Skeletal muscle satellite cell (primary cell): ENCODE data around the gene ME1.

Source experiments
- H3K27me3 ChIP-seq: 2 replicates; pipeline ENCODE4 v1.7.0; 2013; ENCODE audit warnings: low read length; ENCODE audit not compliant: control insufficient read depth, insufficient read depth
- H3K36me3 ChIP-seq: 2 replicates; pipeline ENCODE4 v1.7.0; 2013; ENCODE audit warnings: mild to moderate bottlenecking, control low read depth, low read length; ENCODE audit not compliant: insufficient read depth
- H3K4me1 ChIP-seq: 2 replicates; pipeline ENCODE4 v1.7.0; 2013; ENCODE audit warnings: low read length; ENCODE audit not compliant: control insufficient read depth, insufficient read depth
- H3K4me2 ChIP-seq: 2 replicates; pipeline ENCODE4 v1.7.0; 2013; ENCODE audit warnings: mild to moderate bottlenecking, low read length
- H3K4me3 ChIP-seq: 2 replicates; pipeline ENCODE4 v1.7.0; 2013; ENCODE audit warnings: low read length
- H3K9ac ChIP-seq: 2 replicates; pipeline ENCODE4 v1.7.0; 2013; ENCODE audit warnings: mild to moderate bottlenecking, low read depth, low read length, moderate library complexity
- H3K9me3 ChIP-seq: replicated peaks from 2 replicates; pipeline ENCODE4 v1.7.0; 2013; ENCODE audit warnings: mild to moderate bottlenecking, control low read depth, low read length

Gene ME1

GRCh38 chr6:83431545-83432155 is 799 bp upstream of the ME1 start:
- peaks cover 12% of the 10 kb centered on the region for H3K4me1 ChIP-seq
- H3K4me2 ChIP-seq, result peak overlapping the region; percentile 83
- no peaks in the 10 kb centered on the region for H3K36me3 ChIP-seq
- H3K27me3 ChIP-seq, result no peaks in the 10 kb centered on the region
- H3K4me3 ChIP-seq, result peak overlapping the region; percentile 80
- no peaks in the 10 kb centered on the region for H3K9me3 ChIP-seq
- H3K9ac ChIP-seq, result peak overlapping the region; percentile 84

- H3K36me3 ChIP-seq, result peaks cover 5% of the 10 kb centered on the region
- peak overlapping the region; percentile 83 for H3K4me2 ChIP-seq
- H3K9me3 ChIP-seq, result no peaks in the 10 kb centered on the region
- H3K27me3 ChIP-seq, result no peaks in the 10 kb centered on the region
- H3K4me1 ChIP-seq, result peaks cover 12% of the 10 kb centered on the region
- H3K4me3 ChIP-seq, result peak overlapping the region; percentile 80
- peak overlapping the region; percentile 84 for H3K9ac ChIP-seq
These were observed 817 bp downstream of the ME1 start for GRCh38 chr6:83429857-83430610.

GRCh38 chr6:83429269-83429668 is 1.6 kb downstream of the ME1 start:
- peak overlapping the region; percentile 84 for H3K9ac ChIP-seq
- no peaks in the 10 kb centered on the region for H3K27me3 ChIP-seq
- H3K36me3 ChIP-seq, result peaks cover 5% of the 10 kb centered on the region
- peaks cover 12% of the 10 kb centered on the region for H3K4me1 ChIP-seq
- peak overlapping the region; percentile 83 for H3K4me2 ChIP-seq
- no peaks in the 10 kb centered on the region for H3K9me3 ChIP-seq
- H3K4me3 ChIP-seq, result peak overlapping the region; percentile 80

GRCh38 chr6:83424392-83425018 is 6.3 kb downstream of the ME1 start:
- Histone ChIP-seq H3K9ac (no peak overlapping the region), H3K9me3 (no peaks in the 10 kb centered on the region), H3K36me3 (peaks cover 5% of the 10 kb centered on the region), H3K4me3 (no peak overlapping the region), H3K4me1 (peaks cover 2% of the 10 kb centered on the region), H3K4me2 (no peak overlapping the region), H3K27me3 (no peaks in the 10 kb centered on the region)

GRCh38 chr6:83417880-83418663 is 12.8 kb downstream of the ME1 start:
- Histone ChIP-seq H3K36me3 (no peaks in the 10 kb centered on the region), H3K4me3 (no peak overlapping the region), H3K4me2 (no peak overlapping the region), H3K9me3 (no peaks in the 10 kb centered on the region), H3K4me1 (no peaks in the 10 kb centered on the region), H3K9ac (no peak overlapping the region), H3K27me3 (no peaks in the 10 kb centered on the region)

- H3K4me3 ChIP-seq, result no peak overlapping the region
- H3K27me3 ChIP-seq, result no peaks in the 10 kb centered on the region
- H3K4me2 ChIP-seq, result no peak overlapping the region
- H3K9me3 ChIP-seq, result no peaks in the 10 kb centered on the region
- H3K4me1 ChIP-seq, result no peaks in the 10 kb centered on the region
- H3K36me3 ChIP-seq, result no peaks in the 10 kb centered on the region
- no peak overlapping the region for H3K9ac ChIP-seq
These were observed 17.8 kb downstream of the ME1 start for GRCh38 chr6:83413068-83413467.

- Histone ChIP-seq H3K4me1 (no peaks in the 10 kb centered on the region), H3K9ac (no peak overlapping the region), H3K9me3 (no peaks in the 10 kb centered on the region), H3K4me3 (no peak overlapping the region), H3K36me3 (no peaks in the 10 kb centered on the region), H3K4me2 (no peak overlapping the region), H3K27me3 (no peaks in the 10 kb centered on the region)
These were observed 19.1 kb downstream of the ME1 start for GRCh38 chr6:83411731-83412130.

GRCh38 chr6:83403191-83403590 is 27.7 kb downstream of the ME1 start:
- no peaks in the 10 kb centered on the region for H3K9me3 ChIP-seq
- no peaks in the 10 kb centered on the region for H3K36me3 ChIP-seq
- no peak overlapping the region for H3K4me2 ChIP-seq
- H3K4me1 ChIP-seq, result no peaks in the 10 kb centered on the region
- no peak overlapping the region for H3K9ac ChIP-seq
- no peaks in the 10 kb centered on the region for H3K27me3 ChIP-seq
- H3K4me3 ChIP-seq, result no peak overlapping the region

GRCh38 chr6:83389606-83390005 is 41.2 kb downstream of the ME1 start:
- Histone ChIP-seq H3K9me3 (no peaks in the 10 kb centered on the region), H3K27me3 (no peaks in the 10 kb centered on the region), H3K9ac (no peak overlapping the region), H3K36me3 (no peaks in the 10 kb centered on the region), H3K4me3 (no peak overlapping the region), H3K4me2 (no peak overlapping the region), H3K4me1 (no peaks in the 10 kb centered on the region)

GRCh38 chr6:83385473-83385872 is 45.4 kb downstream of the ME1 start:
- Histone ChIP-seq H3K4me1 (peaks cover 10% of the 10 kb centered on the region), H3K27me3 (no peaks in the 10 kb centered on the region), H3K36me3 (no peaks in the 10 kb centered on the region), H3K9me3 (no peaks in the 10 kb centered on the region), H3K9ac (no peak overlapping the region), H3K4me2 (no peak overlapping the region), H3K4me3 (no peak overlapping the region)

GRCh38 chr6:83384751-83385150 is 46.1 kb downstream of the ME1 start:
- H3K27me3 ChIP-seq, result no peaks in the 10 kb centered on the region
- H3K9ac ChIP-seq, result no peak overlapping the region
- no peak overlapping the region for H3K4me3 ChIP-seq
- no peaks in the 10 kb centered on the region for H3K36me3 ChIP-seq
- no peaks in the 10 kb centered on the region for H3K9me3 ChIP-seq
- peaks cover 17% of the 10 kb centered on the region for H3K4me1 ChIP-seq
- no peak overlapping the region for H3K4me2 ChIP-seq
